ENCODE measurements around the gene SLC31A2. TPM values are rescaled to one million over a fixed set of nuclear protein-coding genes. Genes with fewer than 3 reads are reported as not detected.

The SLC31A2 gene
- total and polyA plus RNA-seq, 8 donors, result 2.4 to 39.3 (median 2.9) TPM

GRCh38 chr9:113125386-113126035 is 25.3 kb upstream of the SLC31A2 start:
- Histone ChIP-seq H3K9me3 (no peaks in the 10 kb centered on the region), H3K27ac (no peak overlapping the region), H3K4me1 (no peaks in the 10 kb centered on the region), H3K4me3 (no peak overlapping the region), H3K36me3 (no peaks in the 10 kb centered on the region), H3K27me3 (peaks cover 0 to 6% of the 10 kb centered on the region in 2 donors)
- intact Hi-C loops (cut with DNase I), result no loop called here
- ATAC-seq, result peak; percentile 49
- DNase-seq, result no peak
- TF ChIP-seq, protein P1, sequence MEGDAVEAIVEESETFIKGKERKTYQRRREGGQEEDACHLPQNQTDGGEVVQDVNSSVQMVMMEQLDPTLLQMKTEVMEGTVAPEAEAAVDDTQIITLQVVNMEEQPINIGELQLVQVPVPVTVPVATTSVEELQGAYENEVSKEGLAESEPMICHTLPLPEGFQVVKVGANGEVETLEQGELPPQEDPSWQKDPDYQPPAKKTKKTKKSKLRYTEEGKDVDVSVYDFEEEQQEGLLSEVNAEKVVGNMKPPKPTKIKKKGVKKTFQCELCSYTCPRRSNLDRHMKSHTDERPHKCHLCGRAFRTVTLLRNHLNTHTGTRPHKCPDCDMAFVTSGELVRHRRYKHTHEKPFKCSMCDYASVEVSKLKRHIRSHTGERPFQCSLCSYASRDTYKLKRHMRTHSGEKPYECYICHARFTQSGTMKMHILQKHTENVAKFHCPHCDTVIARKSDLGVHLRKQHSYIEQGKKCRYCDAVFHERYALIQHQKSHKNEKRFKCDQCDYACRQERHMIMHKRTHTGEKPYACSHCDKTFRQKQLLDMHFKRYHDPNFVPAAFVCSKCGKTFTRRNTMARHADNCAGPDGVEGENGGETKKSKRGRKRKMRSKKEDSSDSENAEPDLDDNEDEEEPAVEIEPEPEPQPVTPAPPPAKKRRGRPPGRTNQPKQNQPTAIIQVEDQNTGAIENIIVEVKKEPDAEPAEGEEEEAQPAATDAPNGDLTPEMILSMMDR (IDR thresholded peaks at IDR 0.05), result no peak

DNA sequence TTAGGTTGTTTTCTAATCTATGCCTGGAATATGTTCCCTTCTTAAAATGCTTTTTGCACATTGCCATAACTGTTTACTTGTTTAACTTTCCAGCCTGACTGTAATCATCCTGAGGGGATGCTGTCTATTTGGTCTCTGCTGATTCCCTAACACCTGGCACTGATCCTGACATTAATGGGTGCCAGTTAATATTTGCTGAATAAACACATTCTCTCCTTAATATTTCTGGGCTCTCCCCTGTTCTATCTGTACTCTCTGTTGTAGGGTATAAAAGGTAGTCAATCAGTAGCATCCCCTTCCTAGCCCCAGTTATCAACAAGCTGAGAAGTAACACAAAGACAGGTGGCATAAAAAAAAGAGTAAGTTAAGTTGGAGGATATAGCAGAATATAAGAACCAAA is 21.3 kb upstream of the SLC31A2 start:
- Histone ChIP-seq H3K9me3 (no peaks in the 10 kb centered on the region), H3K27ac (no peak overlapping the region), H3K27me3 (peaks cover 0 to 23% of the 10 kb centered on the region in 2 donors), H3K36me3 (no peaks in the 10 kb centered on the region), H3K4me1 (no peaks in the 10 kb centered on the region), H3K4me3 (no peak overlapping the region)
- ATAC-seq, result no peak
- TF ChIP-seq, protein P1 (IDR thresholded peaks at IDR 0.05), result no peak
- intact Hi-C loops (cut with DNase I), result no loop called here
- no peak for DNase-seq

- intact Hi-C loops (cut with DNase I), result no loop called here
- H3K27ac ChIP-seq, result no peak overlapping the region
- H3K9me3 ChIP-seq, result no peaks in the 10 kb centered on the region
- no peaks in the 10 kb centered on the region for H3K36me3 ChIP-seq
- no peaks in the 10 kb centered on the region for H3K4me1 ChIP-seq
- H3K27me3 ChIP-seq, result peaks cover 0 to 23% of the 10 kb centered on the region in 2 donors
- H3K4me3 ChIP-seq, result no peak overlapping the region
- TF ChIP-seq, protein P1 (IDR thresholded peaks at IDR 0.05), result no peak
- ATAC-seq, result no peak
- DNase-seq, result no peak
Measured at GRCh38 chr9:113129884-113130283, 20.9 kb upstream of the SLC31A2 start.

DNA sequence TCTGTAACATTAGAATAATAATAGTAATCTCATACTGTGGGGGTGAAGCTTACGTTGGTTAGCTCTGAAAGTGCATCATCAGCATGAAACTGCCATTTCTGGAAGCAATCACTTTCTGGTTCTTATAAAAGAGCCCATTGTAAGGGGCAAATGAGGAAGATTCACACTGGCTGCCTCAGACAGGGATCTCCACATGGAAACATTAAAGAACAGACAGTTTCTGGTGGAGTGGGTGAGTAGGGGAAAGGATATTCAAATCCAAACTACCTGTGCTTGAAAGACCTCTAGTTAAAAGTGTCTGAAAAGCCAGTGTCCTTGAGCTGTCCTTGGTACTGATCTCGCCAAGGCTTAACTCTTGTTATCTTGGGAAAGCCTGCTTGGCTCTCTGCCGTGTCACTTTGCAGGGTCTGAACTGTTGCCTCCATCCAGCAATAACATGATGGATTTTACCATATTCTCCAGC is 19.1 kb upstream of the SLC31A2 start:
- H3K4me1 ChIP-seq, result no peaks in the 10 kb centered on the region
- H3K36me3 ChIP-seq, result no peaks in the 10 kb centered on the region
- TF ChIP-seq, protein P1 (IDR thresholded peaks at IDR 0.05), result no peak
- H3K4me3 ChIP-seq, result no peak overlapping the region
- H3K27me3 ChIP-seq, result peaks cover 0 to 23% of the 10 kb centered on the region in 2 donors
- DNase-seq (peak in 1 of 4 donors; percentile 48), ATAC-seq (no peak)
- no peaks in the 10 kb centered on the region for H3K9me3 ChIP-seq
- H3K27ac ChIP-seq, result no peak overlapping the region
- intact Hi-C loops (cut with DNase I), result no loop called here

DNA sequence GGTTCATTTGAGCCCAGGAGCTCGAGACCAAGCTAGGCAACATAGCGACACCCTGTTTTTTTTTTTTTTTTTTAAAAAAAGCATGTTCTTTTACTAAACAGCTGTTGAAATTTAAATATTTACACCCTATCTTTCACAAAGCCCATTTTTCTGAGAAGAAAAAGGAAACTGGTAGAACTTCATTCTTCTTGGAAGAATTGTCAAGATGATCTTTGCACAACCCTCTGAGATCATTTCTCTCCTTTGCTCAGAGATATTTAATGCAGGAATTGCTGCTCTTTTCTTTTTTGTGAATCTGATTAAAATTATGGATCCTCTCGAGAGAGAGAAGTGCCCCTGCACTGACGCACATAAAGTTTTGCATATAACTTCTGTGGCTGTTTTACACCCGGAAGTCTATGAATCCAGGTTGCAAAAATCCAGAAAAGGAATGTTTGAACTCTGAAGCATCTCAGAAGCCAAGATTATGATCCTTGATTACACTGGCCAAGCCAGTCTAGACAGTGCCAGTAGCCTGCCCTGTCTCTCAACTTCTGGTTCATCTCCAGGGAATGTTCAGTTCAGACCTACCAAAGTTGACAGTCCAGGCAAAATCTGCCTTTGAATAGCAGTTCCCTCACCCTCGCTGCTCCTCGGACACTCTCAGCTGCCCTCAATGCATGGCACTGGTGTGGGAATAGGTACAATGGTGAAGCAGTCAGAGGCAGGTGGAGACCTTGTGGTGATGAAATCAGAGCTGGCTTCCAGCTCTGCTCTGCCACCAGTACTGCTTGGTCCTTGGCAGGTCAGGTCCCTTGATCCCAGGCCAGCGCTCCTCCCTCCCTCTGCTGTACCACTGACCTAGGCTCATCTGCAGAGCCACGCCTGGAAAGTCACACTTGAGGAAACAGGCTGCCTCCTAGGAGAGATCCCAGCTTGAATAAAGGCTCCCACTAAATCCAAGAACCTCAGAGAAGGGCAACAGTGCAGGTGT is 13.3 kb upstream of the SLC31A2 start:
- intact Hi-C loops (cut with DNase I), result no loop called here
- TF ChIP-seq, protein P1 (IDR thresholded peaks at IDR 0.05), result no peak

More for the DNA sequence above, 13.3 kb upstream of the SLC31A2 start:
- no peak for DNase-seq
- peaks cover 0 to 13% of the 10 kb centered on the region in 2 donors for H3K9me3 ChIP-seq
- no peak overlapping the region for H3K27ac ChIP-seq
- no peak overlapping the region for H3K4me3 ChIP-seq
- H3K27me3 ChIP-seq, result no peaks in the 10 kb centered on the region
- no peak for ATAC-seq
- H3K4me1 ChIP-seq, result no peaks in the 10 kb centered on the region
- no peaks in the 10 kb centered on the region for H3K36me3 ChIP-seq
